Peyer's patch (tissue), 4 donors: ENCODE measurements around the gene GTPBP2.

ENCODE experiments used
- CTCF ChIP-seq, 6 experiments: fragments of 450-650 bp in 4 of 6; fragments of 200-600 bp in 2 of 6; sonication (generic) in 1 of 6; IDR thresholded peaks; one replicate each; pipeline ENCODE4 v1.5.1; 2017 to 2019; ENCODE audit warnings: antibody characterized with exemption in 6 of 6, mild to moderate bottlenecking in 3 of 6, moderate library complexity in 1 of 6
- POLR2A ChIP-seq, 2 donors: fragments of 450-650 bp; IDR thresholded peaks; one replicate each; pipeline ENCODE4 v1.5.1; 2017; ENCODE audit warnings: antibody characterized with exemption in 2 of 2, mild to moderate bottlenecking in 2 of 2, moderate library complexity in 2 of 2

GRCh38 chr6:43667245-43668150 is 38.4 kb upstream of the GTPBP2 start:
- TF ChIP-seq POLR2A (IDR thresholded peaks at IDR 0.05), result no peak
- peak; percentile 90 to 98 (median 96) for TF ChIP-seq CTCF (IDR thresholded peaks at IDR 0.05)
